Common myeloid progenitor, CD34-positive (primary cell): ENCODE measurements around the gene DENND1B.

ENCODE experiments used
- CTCF ChIA-PET: fragments of 350-600 bp; sonication (Branson Sonifier 250); formaldehyde crosslinking; loops from one replicate; lab custom pipeline; 2021; ENCODE audit warnings: antibody characterized with exemption; lab: Charles Lee
- POLR2A ChIA-PET: fragments of 350-600 bp; sonication (Branson Sonifier 250); formaldehyde crosslinking; loops from one replicate; lab custom pipeline; 2021; ENCODE audit warnings: antibody characterized with exemption; lab: Charles Lee
- DNase-seq, 3 donors: peaks; one replicate each; pipeline versions ENCODE4 v3.0.0 to v3.0.0-alpha.2; 2013
- H3K27ac ChIP-seq, 2 experiments: 1 replicate in 1 of 2; 2 replicates in 1 of 2; pipeline ENCODE4 v1.7.0; 2013; ENCODE audit warnings: inconsistent platforms in 2 of 2, low read length in 2 of 2, mild to moderate bottlenecking in 2 of 2, low read depth in 1 of 2, moderate library complexity in 1 of 2; ENCODE audit not compliant: severe bottlenecking in 2 of 2, insufficient read depth in 1 of 2, poor library complexity in 1 of 2
- H3K27me3 ChIP-seq, 5 experiments: replicated peaks in 2 of 5; 1 replicate in 3 of 5; 2 replicates in 2 of 5; pipeline versions ENCODE4 v1.6.1 to v1.7.0; 2013; ENCODE audit warnings: low read length in 4 of 5, mild to moderate bottlenecking in 2 of 5, moderate library complexity in 2 of 5, inconsistent platforms in 1 of 5; ENCODE audit not compliant: insufficient read depth in 5 of 5, control insufficient read depth in 4 of 5
- H3K36me3 ChIP-seq, 4 experiments: 1 replicate in 2 of 4; 2 replicates in 2 of 4; pipeline versions ENCODE4 v1.6.1 to v1.7.0; 2013; ENCODE audit warnings: low read length in 3 of 4, control low read depth in 1 of 4, mild to moderate bottlenecking in 1 of 4; ENCODE audit not compliant: control insufficient read depth in 4 of 4, insufficient read depth in 4 of 4
- H3K4me1 ChIP-seq, 4 experiments: 1 replicate in 3 of 4; 2 replicates in 1 of 4; pipeline versions ENCODE4 v1.6.1 to v1.7.1; 2013; ENCODE audit warnings: low read length in 3 of 4, mild to moderate bottlenecking in 3 of 4, control low read depth in 1 of 4, inconsistent platforms in 1 of 4, moderate library complexity in 1 of 4; ENCODE audit not compliant: control insufficient read depth in 4 of 4, insufficient read depth in 4 of 4; ENCODE audit errors: control extremely low read depth in 1 of 4
- H3K4me3 ChIP-seq, 7 experiments: 1 replicate in 4 of 7; 2 replicates in 3 of 7; pipeline versions ENCODE4 v1.5.1 to v1.7.0; 2013; ENCODE audit warnings: mild to moderate bottlenecking in 7 of 7, low read length in 6 of 7, moderate library complexity in 6 of 7, inconsistent platforms in 2 of 7, low read depth in 2 of 7, control low read depth in 1 of 7; ENCODE audit not compliant: insufficient read depth in 4 of 7, control insufficient read depth in 1 of 7; ENCODE audit errors: extremely low read depth in 1 of 7
- H3K9me3 ChIP-seq, 5 experiments: 1 replicate in 4 of 5; 2 replicates in 1 of 5; pipeline versions ENCODE4 v1.6.1 to v1.7.1; 2013; ENCODE audit warnings: low read length in 4 of 5, mild to moderate bottlenecking in 2 of 5, inconsistent platforms in 1 of 5, low read depth in 1 of 5, moderate library complexity in 1 of 5; ENCODE audit not compliant: control insufficient read depth in 4 of 5, insufficient read depth in 2 of 5; ENCODE audit errors: control extremely low read depth in 1 of 5
- WGBS: methylation state at CpG from one replicate; pipeline ENCODE4 v1.1.5; 2013; ENCODE audit not compliant: insufficient coverage; 5-methylcytosine and 5-hydroxymethylcytosine counted together

DENND1B gene

GRCh38 chr1:197672347-197672746 lies 102.9 kb downstream of the DENND1B start:
- no CpG with 5 or more reads among the region's 1 CpG for WGBS
- no peaks in the 10 kb centered on the region for H3K9me3 ChIP-seq
- no peaks in the 10 kb centered on the region for H3K27me3 ChIP-seq
- ChIA-PET POLR2A (no interaction called here), CTCF (no interaction called here)
- no peak overlapping the region for H3K4me3 ChIP-seq
- DNase-seq: no peak
- H3K36me3 ChIP-seq: peaks cover 0 to 4% (median 0%) of the 10 kb centered on the region in 4 experiments
- H3K4me1 ChIP-seq: peaks cover 0 to 6% (median 2%) of the 10 kb centered on the region in 4 experiments
- H3K27ac ChIP-seq: no peak overlapping the region

- CTCF ChIA-PET: interaction anchor here (1.4 kb wide), 1 partner anchor 72 kb away, joined by 3 read pairs; no protein-coding TSS in a partner anchor
- H3K27ac ChIP-seq: no peak overlapping the region
- H3K9me3 ChIP-seq: no peaks in the 10 kb centered on the region
- no peaks in the 10 kb centered on the region for H3K27me3 ChIP-seq
- H3K36me3 ChIP-seq: peaks cover 0 to 4% (median 0%) of the 10 kb centered on the region in 4 experiments
- peaks cover 0 to 6% (median 2%) of the 10 kb centered on the region in 4 experiments for H3K4me1 ChIP-seq
- POLR2A ChIA-PET: no interaction called here
- DNase-seq: no peak
- no peak overlapping the region for H3K4me3 ChIP-seq
- WGBS: no CpG with 5 or more reads among the region's 1 CpG
Measured at GRCh38 chr1:197671920-197672319, 103.4 kb downstream of the DENND1B start.

DNA sequence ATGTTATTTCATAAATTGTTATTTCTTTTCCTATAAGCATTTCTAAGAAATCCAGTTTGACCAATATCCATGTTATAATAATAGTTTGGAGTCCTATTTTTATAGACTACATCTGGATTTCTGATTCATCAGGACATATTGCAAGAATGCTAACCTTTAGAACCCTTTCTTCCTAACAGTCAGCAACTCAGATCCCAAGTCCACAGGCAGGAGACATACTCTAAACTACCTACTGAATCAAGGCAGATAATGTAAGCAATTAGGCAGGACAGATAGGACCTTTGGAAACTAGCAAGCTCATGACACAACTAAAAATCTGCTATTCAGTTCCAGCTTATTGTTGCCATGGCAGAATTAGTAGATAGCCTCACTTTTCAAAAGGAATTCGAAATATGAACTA lies 104.1 kb downstream of the DENND1B start:
- Histone ChIP-seq H3K36me3 (peaks cover 0 to 6% (median 0%) of the 10 kb centered on the region in 4 experiments), H3K4me1 (peaks cover 0 to 6% (median 2%) of the 10 kb centered on the region in 4 experiments), H3K27ac (no peak overlapping the region), H3K4me3 (no peak overlapping the region), H3K9me3 (no peaks in the 10 kb centered on the region), H3K27me3 (no peaks in the 10 kb centered on the region)
- POLR2A ChIA-PET: no interaction called here
- CTCF ChIA-PET: interaction anchor here (1.1 to 1.4 kb wide), 2 partner anchors 9 to 73 kb away, joined by 3 read pairs; no protein-coding TSS in a partner anchor
- DNase-seq: no peak
- 100% methylated on average over 1 of the region's 1 CpG for WGBS

DNA sequence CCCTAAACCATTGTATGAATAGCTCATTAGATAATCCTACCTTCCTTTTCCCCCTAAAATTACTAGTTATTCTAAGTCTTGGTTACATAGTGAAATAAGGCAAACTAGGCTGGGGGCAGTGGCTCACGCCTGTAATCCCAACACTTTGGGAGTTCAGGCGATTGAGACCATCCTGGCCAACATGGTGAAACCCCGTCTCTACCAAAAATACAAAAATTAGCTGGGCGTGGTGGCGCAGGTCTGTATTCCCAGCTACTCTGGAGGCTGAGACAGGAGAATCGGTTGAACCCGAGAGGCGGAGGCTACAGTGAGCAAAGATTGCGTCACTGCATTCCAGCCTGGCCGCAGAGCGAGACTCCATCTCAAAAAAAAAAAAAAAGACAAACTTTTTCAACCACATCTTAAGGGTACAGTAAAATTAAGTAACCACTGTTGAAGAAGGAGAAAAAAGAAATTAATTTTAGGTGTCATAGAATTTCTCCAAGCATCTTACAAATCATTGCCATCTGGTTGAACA lies 108.5 kb downstream of the DENND1B start:
- WGBS: 86% methylated on average over 5 of the region's 11 CpGs
- no peak for DNase-seq
- no peak overlapping the region for H3K27ac ChIP-seq
- POLR2A ChIA-PET: no interaction called here
- CTCF ChIA-PET: interaction anchor here (1.3 kb wide), 1 partner anchor 89 kb away, joined by 3 read pairs; no protein-coding TSS in a partner anchor
- no peak overlapping the region for H3K4me3 ChIP-seq
- no peaks in the 10 kb centered on the region for H3K4me1 ChIP-seq
- H3K36me3 ChIP-seq: peaks cover 0 to 6% (median 2%) of the 10 kb centered on the region in 4 experiments
- no peaks in the 10 kb centered on the region for H3K27me3 ChIP-seq
- H3K9me3 ChIP-seq: no peaks in the 10 kb centered on the region

DNA sequence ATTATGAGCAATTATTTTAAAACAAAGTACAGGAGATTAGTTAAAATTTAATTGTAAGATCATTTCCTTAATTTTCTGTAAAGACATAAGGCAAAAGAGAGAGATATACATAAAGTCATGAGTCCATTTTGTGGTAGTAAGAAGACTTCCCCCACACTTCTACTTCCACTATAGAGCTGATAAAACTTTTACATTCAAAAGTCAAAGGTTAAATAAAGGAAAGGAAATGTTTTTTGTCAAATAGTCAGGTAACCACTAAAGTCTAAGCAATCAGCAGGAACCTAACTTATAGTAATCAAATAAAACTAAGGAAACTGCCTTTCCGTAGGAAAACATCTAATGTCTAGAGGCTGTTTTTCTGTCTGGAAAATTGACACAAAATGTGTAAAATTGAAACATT lies 110.9 kb downstream of the DENND1B start:
- POLR2A ChIA-PET: no interaction called here
- Histone ChIP-seq H3K4me3 (no peak overlapping the region), H3K9me3 (no peaks in the 10 kb centered on the region), H3K27ac (no peak overlapping the region), H3K27me3 (no peaks in the 10 kb centered on the region), H3K36me3 (peaks cover 0 to 3% (median 1%) of the 10 kb centered on the region in 4 experiments), H3K4me1 (peaks cover 0 to 4% (median 2%) of the 10 kb centered on the region in 4 experiments)
- CTCF ChIA-PET: no interaction called here
- WGBS: no CpG with 5 or more reads among the region's 1 CpG
- no peak for DNase-seq

DNA sequence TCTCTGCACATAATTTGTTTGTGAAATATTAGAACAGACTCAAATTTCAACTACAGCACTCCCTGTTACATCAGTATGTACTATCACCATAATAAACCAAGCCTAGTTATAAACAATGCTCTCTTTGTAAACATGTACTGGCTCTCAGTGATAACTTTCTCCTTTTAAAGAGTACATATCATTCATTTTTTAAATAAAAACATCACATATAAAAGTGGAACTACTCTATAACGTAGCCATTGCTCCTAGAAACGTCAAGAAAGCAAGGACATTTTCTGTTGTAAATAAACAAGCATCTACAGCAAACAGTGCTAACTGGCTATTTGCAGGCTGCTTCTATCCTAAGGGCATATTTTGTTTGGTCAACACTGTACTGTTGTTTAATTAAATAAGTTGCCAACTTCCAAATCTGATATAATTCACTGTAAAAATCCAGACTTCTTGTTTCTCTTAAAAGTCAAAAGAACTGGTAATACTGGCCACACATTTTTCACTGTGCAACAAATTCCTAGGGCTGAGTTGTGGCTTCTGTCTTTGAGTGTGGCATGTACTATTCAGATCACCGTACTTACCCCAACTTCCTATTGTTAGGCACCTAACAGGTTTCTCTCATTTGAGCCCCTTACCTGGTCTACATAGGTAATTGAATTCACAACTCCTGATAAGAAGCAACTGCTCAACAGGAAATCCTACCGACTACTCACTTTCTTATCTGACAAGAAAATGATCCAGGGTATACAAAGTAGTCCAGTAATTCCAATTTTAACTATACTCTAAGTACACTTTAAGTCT lies 111.9 kb downstream of the DENND1B start:
- no peak overlapping the region for H3K27ac ChIP-seq
- H3K27me3 ChIP-seq: no peaks in the 10 kb centered on the region
- DNase-seq: no peak
- POLR2A ChIA-PET: interaction anchor here (0.6 kb wide), 1 partner anchor 180 kb away, joined by 4 read pairs; no protein-coding TSS in a partner anchor
- H3K4me1 ChIP-seq: peaks cover 0 to 6% (median 3%) of the 10 kb centered on the region in 4 experiments
- no peaks in the 10 kb centered on the region for H3K9me3 ChIP-seq
- H3K4me3 ChIP-seq: no peak overlapping the region
- CTCF ChIA-PET: no interaction called here
- WGBS: 100% methylated on average over 1 of the region's 4 CpGs
- H3K36me3 ChIP-seq: peaks cover 0 to 3% (median 1%) of the 10 kb centered on the region in 4 experiments

DNA sequence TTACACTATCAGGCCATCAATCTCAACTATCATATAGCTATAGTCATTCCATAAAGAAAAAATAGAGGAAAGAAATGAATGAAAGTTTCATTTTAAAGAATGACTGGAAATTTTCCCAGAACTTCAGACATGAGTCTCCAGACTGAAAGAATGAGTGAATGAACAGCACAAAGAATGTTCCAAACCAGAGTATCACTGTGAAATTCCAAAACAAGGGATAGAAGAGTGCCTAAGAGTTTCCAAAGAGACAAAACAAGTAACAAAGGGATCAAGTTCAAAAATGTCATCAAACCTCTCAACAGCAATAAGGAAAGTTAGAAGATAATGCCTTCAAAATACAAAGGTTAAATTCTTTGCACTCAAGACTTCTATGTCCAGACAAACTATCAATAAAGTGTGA lies 114.9 kb downstream of the DENND1B start:
- Histone ChIP-seq H3K4me3 (no peak overlapping the region), H3K27me3 (no peaks in the 10 kb centered on the region), H3K4me1 (peaks cover 0 to 6% (median 3%) of the 10 kb centered on the region in 4 experiments), H3K9me3 (no peaks in the 10 kb centered on the region), H3K27ac (no peak overlapping the region), H3K36me3 (peaks cover 0 to 10% (median 7%) of the 10 kb centered on the region in 4 experiments)
- POLR2A ChIA-PET: no interaction called here
- CTCF ChIA-PET: no interaction called here
- no peak for DNase-seq
